OCI-LY3 (cell line): ENCODE measurements around the gene FGD5.

Source experiments
- H2AFZ ChIP-seq: fragments of 200-600, 300-600 bp; shearing (Covaris generic); 2 replicates; pipeline ENCODE4 v1.6.0; 2014; ENCODE audit warnings: antibody characterized with exemption, low read depth, low read length
- H3K27ac ChIP-seq: fragments of 200-600, 300-600 bp; sonication (generic); 2 replicates; pipeline ENCODE4 v1.5.1; 2014; ENCODE audit warnings: mild to moderate bottlenecking, low read length, moderate library complexity, mixed read lengths
- H3K27me3 ChIP-seq: fragments of 200-600, 300-600 bp; sonication (generic); 2 replicates; pipeline ENCODE4 v1.6.1; 2014; ENCODE audit warnings: low read depth, low read length, mixed read lengths
- H3K36me3 ChIP-seq: fragments of 200-600, 300-600 bp; sonication (generic); replicated peaks from 2 replicates; pipeline ENCODE3; 2014; ENCODE audit warnings: low read depth, low read length, mixed read lengths
- H3K4me1 ChIP-seq: fragments of 300-600, 200-600 bp; sonication (generic); 2 replicates; pipeline ENCODE4 v1.6.1; 2014; ENCODE audit warnings: low read length, mixed read lengths
- H3K4me2 ChIP-seq: fragments of 200-600, 300-600 bp; sonication (generic); 2 replicates; pipeline ENCODE4 v1.6.1; 2014; ENCODE audit warnings: low read length, mixed read lengths
- H3K4me3 ChIP-seq: fragments of 300-600, 200-600 bp; sonication (generic); 2 replicates; pipeline ENCODE4 v1.5.1; 2014; ENCODE audit warnings: antibody characterized with exemption, mild to moderate bottlenecking, low read length, moderate library complexity
- H3K79me2 ChIP-seq: fragments of 300-600, 200-600 bp; shearing (Covaris generic); 2 replicates; pipeline ENCODE4 v1.6.1; 2014; ENCODE audit warnings: mild to moderate bottlenecking, low read length, mixed read lengths
- H3K9ac ChIP-seq: fragments of 300-600, 200-600 bp; shearing (Covaris generic); 2 replicates; pipeline ENCODE4 v1.6.0; 2014; ENCODE audit warnings: mild to moderate bottlenecking, low read length, moderate library complexity
- H3K9me3 ChIP-seq: fragments of 200-600, 300-600 bp; shearing (Covaris generic); 2 replicates; pipeline ENCODE4 v1.6.1; 2014; ENCODE audit warnings: low read length, mixed read lengths; ENCODE audit not compliant: insufficient read depth
- H4K20me1 ChIP-seq: fragments of 200-600, 300-600 bp; sonication (generic); 2 replicates; pipeline ENCODE4 v1.6.1; 2016; ENCODE audit warnings: low read length, mixed read lengths; ENCODE audit not compliant: insufficient read depth
- CTCF ChIP-seq: fragments of 200-600, 300-600 bp; sonication (generic); IDR thresholded peaks from 2 replicates; pipeline ENCODE4 v1.5.1; 2014; ENCODE audit warnings: antibody characterized with exemption, low read length, low read depth
- EZH2phosphoT487 ChIP-seq: fragments of 200-600 bp; shearing (Covaris generic); IDR thresholded peaks from 2 replicates; pipeline ENCODE4 v1.6.1; 2018; ENCODE audit warnings: antibody characterized with exemption, mixed run types, low read depth

FGD5 gene

GRCh38 chr3:14803981-14804834 is 14.6 kb upstream of the FGD5 start:
- no peak overlapping the region for H2AFZ ChIP-seq
- peaks cover 5% of the 10 kb centered on the region for H3K4me1 ChIP-seq
- H3K4me2 ChIP-seq: no peak overlapping the region
- no peak overlapping the region for H3K9ac ChIP-seq
- no peak for TF ChIP-seq CTCF
- TF ChIP-seq EZH2phosphoT487: no peak
- no peaks in the 10 kb centered on the region for H3K79me2 ChIP-seq
- H3K9me3 ChIP-seq: no peaks in the 10 kb centered on the region
- H3K27ac ChIP-seq: no peak overlapping the region
- no peaks in the 10 kb centered on the region for H4K20me1 ChIP-seq
- H3K27me3 ChIP-seq: peaks cover 59% of the 10 kb centered on the region
- no peak overlapping the region for H3K4me3 ChIP-seq
- no peaks in the 10 kb centered on the region for H3K36me3 ChIP-seq

GRCh38 chr3:14804835-14805780 is 13.7 kb upstream of the FGD5 start:
- Histone ChIP-seq H3K27ac (no peak overlapping the region), H4K20me1 (no peaks in the 10 kb centered on the region), H3K79me2 (no peaks in the 10 kb centered on the region), H3K4me3 (no peak overlapping the region), H3K9me3 (no peaks in the 10 kb centered on the region), H3K4me2 (no peak overlapping the region), H3K27me3 (peaks cover 51% of the 10 kb centered on the region), H2AFZ (no peak overlapping the region), H3K9ac (no peak overlapping the region), H3K36me3 (no peaks in the 10 kb centered on the region), H3K4me1 (peaks cover 5% of the 10 kb centered on the region)
- TF ChIP-seq CTCF (no peak), EZH2phosphoT487 (no peak)

GRCh38 chr3:14805961-14806537 is 12.7 kb upstream of the FGD5 start:
- H3K4me3 ChIP-seq: no peak overlapping the region
- H4K20me1 ChIP-seq: no peaks in the 10 kb centered on the region
- H2AFZ ChIP-seq: no peak overlapping the region
- TF ChIP-seq CTCF: no peak
- no peak for TF ChIP-seq EZH2phosphoT487
- H3K27me3 ChIP-seq: peaks cover 44% of the 10 kb centered on the region
- H3K27ac ChIP-seq: no peak overlapping the region
- H3K9me3 ChIP-seq: no peaks in the 10 kb centered on the region
- no peaks in the 10 kb centered on the region for H3K36me3 ChIP-seq
- peaks cover 5% of the 10 kb centered on the region for H3K4me1 ChIP-seq
- no peaks in the 10 kb centered on the region for H3K79me2 ChIP-seq
- no peak overlapping the region for H3K4me2 ChIP-seq
- no peak overlapping the region for H3K9ac ChIP-seq
